Common myeloid progenitor, CD34-positive (primary cell): Measurements from ENCODE around the gene TMEM247.

Experiments used
- CTCF ChIA-PET: fragments of 350-600 bp; sonication (Branson Sonifier 250); formaldehyde crosslinking; loops from one replicate; lab custom pipeline; 2021; ENCODE audit warnings: antibody characterized with exemption; lab: Charles Lee
- POLR2A ChIA-PET: fragments of 350-600 bp; sonication (Branson Sonifier 250); formaldehyde crosslinking; loops from one replicate; lab custom pipeline; 2021; ENCODE audit warnings: antibody characterized with exemption; lab: Charles Lee
- DNase-seq, 3 donors: peaks; one replicate each; pipeline versions ENCODE4 v3.0.0 to v3.0.0-alpha.2; 2013
- H3K27ac ChIP-seq, 2 experiments: 1 replicate in 1 of 2; 2 replicates in 1 of 2; pipeline ENCODE4 v1.7.0; 2013; ENCODE audit warnings: inconsistent platforms in 2 of 2, low read length in 2 of 2, mild to moderate bottlenecking in 2 of 2, low read depth in 1 of 2, moderate library complexity in 1 of 2; ENCODE audit not compliant: severe bottlenecking in 2 of 2, insufficient read depth in 1 of 2, poor library complexity in 1 of 2
- H3K27me3 ChIP-seq, 5 experiments: replicated peaks in 2 of 5; 1 replicate in 3 of 5; 2 replicates in 2 of 5; pipeline versions ENCODE4 v1.6.1 to v1.7.0; 2013; ENCODE audit warnings: low read length in 4 of 5, mild to moderate bottlenecking in 2 of 5, moderate library complexity in 2 of 5, inconsistent platforms in 1 of 5; ENCODE audit not compliant: insufficient read depth in 5 of 5, control insufficient read depth in 4 of 5
- H3K36me3 ChIP-seq, 4 experiments: 1 replicate in 2 of 4; 2 replicates in 2 of 4; pipeline versions ENCODE4 v1.6.1 to v1.7.0; 2013; ENCODE audit warnings: low read length in 3 of 4, control low read depth in 1 of 4, mild to moderate bottlenecking in 1 of 4; ENCODE audit not compliant: control insufficient read depth in 4 of 4, insufficient read depth in 4 of 4
- H3K4me1 ChIP-seq, 4 experiments: 1 replicate in 3 of 4; 2 replicates in 1 of 4; pipeline versions ENCODE4 v1.6.1 to v1.7.1; 2013; ENCODE audit warnings: low read length in 3 of 4, mild to moderate bottlenecking in 3 of 4, control low read depth in 1 of 4, inconsistent platforms in 1 of 4, moderate library complexity in 1 of 4; ENCODE audit not compliant: control insufficient read depth in 4 of 4, insufficient read depth in 4 of 4; ENCODE audit errors: control extremely low read depth in 1 of 4
- H3K4me3 ChIP-seq, 7 experiments: 1 replicate in 4 of 7; 2 replicates in 3 of 7; pipeline versions ENCODE4 v1.5.1 to v1.7.0; 2013; ENCODE audit warnings: mild to moderate bottlenecking in 7 of 7, low read length in 6 of 7, moderate library complexity in 6 of 7, inconsistent platforms in 2 of 7, low read depth in 2 of 7, control low read depth in 1 of 7; ENCODE audit not compliant: insufficient read depth in 4 of 7, control insufficient read depth in 1 of 7; ENCODE audit errors: extremely low read depth in 1 of 7
- H3K9me3 ChIP-seq, 5 experiments: 1 replicate in 4 of 5; 2 replicates in 1 of 5; pipeline versions ENCODE4 v1.6.1 to v1.7.1; 2013; ENCODE audit warnings: low read length in 4 of 5, mild to moderate bottlenecking in 2 of 5, inconsistent platforms in 1 of 5, low read depth in 1 of 5, moderate library complexity in 1 of 5; ENCODE audit not compliant: control insufficient read depth in 4 of 5, insufficient read depth in 2 of 5; ENCODE audit errors: control extremely low read depth in 1 of 5
- WGBS: methylation state at CpG from one replicate; pipeline ENCODE4 v1.1.5; 2013; ENCODE audit not compliant: insufficient coverage; 5-methylcytosine and 5-hydroxymethylcytosine counted together

TMEM247 gene

GRCh38 chr2:46502291-46502885 is 23.0 kb downstream of the TMEM247 start:
- 100% methylated on average over 3 of the region's 4 CpGs for WGBS
- ChIA-PET CTCF (no interaction called here), POLR2A (no interaction called here)

GRCh38 chr2:46503686-46504085 is 24.3 kb downstream of the TMEM247 start:
- CTCF ChIA-PET, result interaction anchor here (0.6 to 1.0 kb wide), 2 partner anchors 37 to 501 kb away, joined by 3 to 5 read pairs; no protein-coding TSS in a partner anchor
- POLR2A ChIA-PET, result interaction anchor here (0.8 kb wide), 1 partner anchor 10 kb away, joined by 3 read pairs; no protein-coding TSS in a partner anchor
- H3K36me3 ChIP-seq, result no peaks in the 10 kb centered on the region
- no peak overlapping the region for H3K4me3 ChIP-seq
- no peaks in the 10 kb centered on the region for H3K27me3 ChIP-seq
- H3K4me1 ChIP-seq, result peaks cover 0 to 14% (median 5%) of the 10 kb centered on the region in 4 experiments
- DNase-seq, result no peak
- no peaks in the 10 kb centered on the region for H3K9me3 ChIP-seq
- WGBS, result 98% methylated on average over 4 of the region's 4 CpGs
- no peak overlapping the region for H3K27ac ChIP-seq

More at GRCh38 chr2:46502291-46502885, 23.0 kb downstream of the TMEM247 start:
- Histone ChIP-seq H3K9me3 (no peaks in the 10 kb centered on the region), H3K27me3 (no peaks in the 10 kb centered on the region), H3K36me3 (no peaks in the 10 kb centered on the region), H3K27ac (no peak overlapping the region), H3K4me1 (peaks cover 0 to 14% (median 5%) of the 10 kb centered on the region in 4 experiments), H3K4me3 (no peak overlapping the region)
- DNase-seq, result no peak

GRCh38 chr2:46504221-46504620 is 24.9 kb downstream of the TMEM247 start:
- Histone ChIP-seq H3K4me1 (peaks cover 0 to 14% (median 5%) of the 10 kb centered on the region in 4 experiments), H3K9me3 (no peaks in the 10 kb centered on the region), H3K27ac (no peak overlapping the region), H3K27me3 (no peaks in the 10 kb centered on the region), H3K4me3 (no peak overlapping the region), H3K36me3 (no peaks in the 10 kb centered on the region)
- no peak for DNase-seq
- WGBS, result 90% methylated on average over 2 of the region's 2 CpGs
- CTCF ChIA-PET, result interaction anchor here (0.6 kb wide), 1 partner anchor 502 kb away, joined by 3 read pairs; no protein-coding TSS in a partner anchor
- POLR2A ChIA-PET, result no interaction called here

GRCh38 chr2:46504685-46505471 is 25.5 kb downstream of the TMEM247 start:
- H3K36me3 ChIP-seq, result no peaks in the 10 kb centered on the region
- no peak overlapping the region for H3K27ac ChIP-seq
- POLR2A ChIA-PET, result no interaction called here
- CTCF ChIA-PET, result interaction anchor here (1.5 kb wide), 2 partner anchors 10 to 33 kb away, joined by 5 read pairs; no protein-coding TSS in a partner anchor
- no peak overlapping the region for H3K4me3 ChIP-seq
- H3K27me3 ChIP-seq, result no peaks in the 10 kb centered on the region
- no peaks in the 10 kb centered on the region for H3K9me3 ChIP-seq
- WGBS, result 84% methylated on average over 5 of the region's 8 CpGs
- DNase-seq, result no peak
- H3K4me1 ChIP-seq, result peaks cover 0 to 8% (median under 1%) of the 10 kb centered on the region in 4 experiments

GRCh38 chr2:46505472-46505783 is 26.1 kb downstream of the TMEM247 start:
- no peaks in the 10 kb centered on the region for H3K27me3 ChIP-seq
- POLR2A ChIA-PET, result no interaction called here
- H3K27ac ChIP-seq, result no peak overlapping the region
- H3K36me3 ChIP-seq, result no peaks in the 10 kb centered on the region
- no peak overlapping the region for H3K4me3 ChIP-seq
- 95% methylated on average over 3 of the region's 3 CpGs for WGBS
- no peak for DNase-seq
- CTCF ChIA-PET, result interaction anchor here (1.1 to 1.5 kb wide), 3 partner anchors 9 to 34 kb away, joined by 3 to 5 read pairs (median 5); no protein-coding TSS in a partner anchor
- H3K9me3 ChIP-seq, result no peaks in the 10 kb centered on the region
- H3K4me1 ChIP-seq, result peaks cover 0 to 6% (median 0%) of the 10 kb centered on the region in 4 experiments

- Histone ChIP-seq H3K9me3 (no peaks in the 10 kb centered on the region), H3K27ac (no peak overlapping the region), H3K4me3 (no peak overlapping the region), H3K36me3 (no peaks in the 10 kb centered on the region), H3K27me3 (no peaks in the 10 kb centered on the region), H3K4me1 (peaks cover 0 to 6% (median 0%) of the 10 kb centered on the region in 4 experiments)
- ChIA-PET POLR2A (no interaction called here), CTCF (interaction anchor here (1.0 to 1.5 kb wide), 5 partner anchors 8 to 33 kb away, joined by 3 to 5 read pairs (median 4); no protein-coding TSS in a partner anchor)
- peak in 1 of 3 donors; percentile 4 for DNase-seq
- 85% methylated on average over 4 of the region's 6 CpGs for WGBS
Measured at GRCh38 chr2:46506131-46506706, 26.9 kb downstream of the TMEM247 start.
